Measurements from ENCODE around the gene VAT1L. TPM values are rescaled to one million over a fixed set of nuclear protein-coding genes. Genes with fewer than 3 reads are reported as not detected.

Gene VAT1L
- total RNA-seq, 2 experiments from 2014 or later = not detected

DNA sequence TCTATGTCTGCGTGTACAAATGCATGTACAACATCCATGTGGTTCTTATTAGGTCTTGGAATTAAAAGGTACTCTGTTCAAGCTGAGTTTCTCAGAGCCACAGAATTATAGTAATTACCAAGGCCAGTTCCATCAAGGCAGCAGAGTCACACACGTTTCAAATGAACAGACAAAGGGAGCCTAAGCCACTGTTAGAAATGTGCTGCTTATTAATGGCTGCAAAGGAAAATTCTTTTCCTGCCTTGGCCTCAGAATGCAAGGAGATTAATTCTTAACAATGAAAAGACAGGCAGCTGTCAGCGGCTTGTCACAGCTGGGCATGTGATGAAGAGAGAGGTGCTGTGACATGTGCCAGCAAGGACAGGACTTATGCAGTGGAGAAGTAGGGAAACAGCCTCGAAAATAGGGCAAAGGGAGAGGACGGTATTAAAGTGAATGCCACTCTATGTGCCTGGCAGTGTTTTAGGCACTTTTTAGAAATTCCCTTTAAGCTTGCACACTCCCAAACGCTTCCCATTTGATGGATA lies 133.9 kb downstream of the VAT1L start:
- no peaks in the 10 kb centered on the region for H3K4me1 Mint-ChIP-seq (ENCODE audit: low read depth)
- intact Hi-C loops (cut with micrococcal nuclease) = no loop called here
- no peak overlapping the region for H3K4me3 Mint-ChIP-seq
- CTCF ChIA-PET = no interaction called here
- no peaks in the 10 kb centered on the region for H3K9me3 Mint-ChIP-seq
- POLR2A ChIA-PET = no interaction called here
- TF ChIP-seq CTCF (IDR thresholded peaks at IDR 0.05) = no peak
- no peak overlapping the region for H3K27ac Mint-ChIP-seq
- ATAC-seq (no peak), DNase-seq (no peak)
- no peaks in the 10 kb centered on the region for H3K36me3 Mint-ChIP-seq (ENCODE audit: low read depth)
- H3K27me3 Mint-ChIP-seq = peaks cover 11% of the 10 kb centered on the region

DNA sequence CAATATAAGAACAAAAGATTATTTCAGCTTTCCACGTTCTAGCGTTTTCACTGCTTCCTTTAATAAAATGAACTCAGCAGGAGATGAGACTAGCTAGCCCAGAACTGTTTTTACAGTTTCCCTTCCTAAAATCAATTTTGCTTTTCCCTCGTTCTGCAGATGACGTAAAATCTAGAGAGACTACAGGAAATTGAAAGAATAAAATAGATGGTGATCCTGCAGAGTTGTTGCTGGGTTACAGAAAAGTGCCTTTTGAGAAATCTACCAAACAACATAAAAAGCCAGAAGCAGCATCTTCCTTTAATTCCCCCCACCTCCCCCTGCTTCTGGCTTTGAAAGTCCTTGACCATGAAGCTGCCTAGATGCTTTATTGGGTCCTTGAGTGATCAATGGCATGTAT lies 137.2 kb downstream of the VAT1L start:
- no peak for TF ChIP-seq CTCF (IDR thresholded peaks at IDR 0.05)
- POLR2A ChIA-PET = no interaction called here
- ATAC-seq (no peak), DNase-seq (no peak)
- no peak overlapping the region for H3K4me3 Mint-ChIP-seq
- no peaks in the 10 kb centered on the region for H3K9me3 Mint-ChIP-seq
- H3K27ac Mint-ChIP-seq = no peak overlapping the region
- peaks cover 8% of the 10 kb centered on the region for H3K27me3 Mint-ChIP-seq
- intact Hi-C loops (cut with micrococcal nuclease) = no loop called here
- no peaks in the 10 kb centered on the region for H3K36me3 Mint-ChIP-seq (ENCODE audit: low read depth)
- CTCF ChIA-PET = no interaction called here
- H3K4me1 Mint-ChIP-seq (ENCODE audit: low read depth) = no peaks in the 10 kb centered on the region

DNA sequence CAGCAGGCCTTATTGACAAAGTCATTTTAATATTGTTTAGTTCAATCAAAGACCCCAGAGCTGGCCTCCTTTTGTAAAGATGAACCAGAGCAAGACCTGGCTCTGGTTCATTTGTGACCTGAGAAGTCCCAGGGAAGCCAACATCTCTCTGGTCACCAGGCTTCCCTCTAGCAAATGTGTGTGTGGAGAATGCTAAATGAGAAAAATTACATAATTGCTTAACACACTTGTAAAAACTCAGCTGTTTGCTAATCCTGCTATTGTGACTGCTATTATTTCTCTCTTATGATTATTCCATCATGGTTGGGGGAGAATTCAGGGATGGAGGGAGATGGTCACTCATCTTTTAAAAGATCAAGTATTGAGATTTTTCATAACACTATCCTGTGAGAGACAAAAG lies 139.7 kb downstream of the VAT1L start:
- POLR2A ChIA-PET = no interaction called here
- no peaks in the 10 kb centered on the region for H3K4me1 Mint-ChIP-seq (ENCODE audit: low read depth)
- no peak for TF ChIP-seq CTCF (IDR thresholded peaks at IDR 0.05)
- ATAC-seq = no peak
- intact Hi-C loops (cut with micrococcal nuclease) = no loop called here
- H3K36me3 Mint-ChIP-seq (ENCODE audit: low read depth) = no peaks in the 10 kb centered on the region
- H3K27me3 Mint-ChIP-seq = peaks cover 8% of the 10 kb centered on the region
- no peak overlapping the region for H3K4me3 Mint-ChIP-seq
- no peaks in the 10 kb centered on the region for H3K9me3 Mint-ChIP-seq
- DNase-seq = no peak
- H3K27ac Mint-ChIP-seq = no peak overlapping the region
- CTCF ChIA-PET = no interaction called here

GRCh38 chr16:77929004-77929403 lies 140.6 kb downstream of the VAT1L start:
- TF ChIP-seq CTCF (IDR thresholded peaks at IDR 0.05) = no peak
- Mint-ChIP-seq H3K4me1 (ENCODE audit: low read depth) (no peaks in the 10 kb centered on the region), H3K27ac (no peak overlapping the region), H3K4me3 (no peak overlapping the region), H3K36me3 (ENCODE audit: low read depth) (no peaks in the 10 kb centered on the region), H3K9me3 (no peaks in the 10 kb centered on the region), H3K27me3 (peaks cover 11% of the 10 kb centered on the region)
- ChIA-PET CTCF (no interaction called here), POLR2A (no interaction called here)
- ATAC-seq = no peak
- no peak for DNase-seq
- intact Hi-C loops (cut with micrococcal nuclease) = no loop called here

- Mint-ChIP-seq H3K9me3 (no peaks in the 10 kb centered on the region), H3K27ac (no peak overlapping the region), H3K4me1 (ENCODE audit: low read depth) (no peaks in the 10 kb centered on the region), H3K36me3 (ENCODE audit: low read depth) (no peaks in the 10 kb centered on the region), H3K4me3 (no peak overlapping the region), H3K27me3 (peaks cover 9% of the 10 kb centered on the region)
- no peak for DNase-seq
- CTCF ChIA-PET = no interaction called here
- no peak for ATAC-seq
- intact Hi-C loops (cut with micrococcal nuclease) = no loop called here
- POLR2A ChIA-PET = interaction anchor here (0.7 kb wide), 1 partner anchor 79 kb away, joined by 3 read pairs; no protein-coding TSS in a partner anchor
- no peak for TF ChIP-seq CTCF (IDR thresholded peaks at IDR 0.05)
Observed at GRCh38 chr16:77931058-77931457, 142.7 kb downstream of the VAT1L start.

All from activated CD8-positive, alpha-beta T cell treated with anti-CD3 and anti-CD28 coated beads for 36 hours (primary cell).